HEK293 (cell line): ENCODE data around the gene PRRT1B.

Experiments
- CTCF ChIA-PET: fragments of 350-600 bp; formaldehyde crosslinking; extraction: SDS; loops from one replicate; lab custom pipeline; 2021; ENCODE audit warnings: antibody characterized with exemption; lab: Yijun Ruan, JAX
- POLR2A ChIA-PET: fragments of 300-600 bp; formaldehyde crosslinking; extraction: SDS; loops from one replicate; lab custom pipeline; 2020; ENCODE audit warnings: antibody characterized with exemption, inconsistent platforms; lab: Yijun Ruan, JAX
- H3K27ac ChIP-seq: fragments of 200-500 bp; sonication (Bioruptor generic); 2 replicates; pipeline ENCODE4 v1.5.1; 2014; ENCODE audit warnings: low read depth, low read length, control low read depth, inconsistent platforms; ENCODE audit errors: extremely low read depth
- H3K36me3 ChIP-seq, 2 experiments: fragments of 200-500 bp in 1 of 2; sonication (Bioruptor generic) in 1 of 2; 1 replicate in 1 of 2; 2 replicates in 1 of 2; pipeline ENCODE4 v1.5.1; 2014 to 2017; ENCODE audit warnings: inconsistent platforms in 2 of 2, low read length in 2 of 2; ENCODE audit not compliant: control insufficient read depth in 2 of 2, insufficient read depth in 1 of 2
- H3K4me1 ChIP-seq: fragments of 200-500 bp; sonication (Bioruptor generic); 2 replicates; pipeline ENCODE4 v1.5.1; 2014; ENCODE audit warnings: mild to moderate bottlenecking, low read length, inconsistent platforms; ENCODE audit not compliant: control insufficient read depth, insufficient read depth
- H3K4me3 ChIP-seq: 2 replicates; pipeline ENCODE4 v1.5.1; 2011; ENCODE audit warnings: low read depth, mild to moderate bottlenecking, control low read depth, low read length, moderate library complexity
- H3K9me3 ChIP-seq: fragments of 200-500 bp; sonication (Bioruptor generic); 2 replicates; pipeline ENCODE4 v1.5.1; 2014; ENCODE audit warnings: low read depth, low read length, inconsistent platforms; ENCODE audit not compliant: control insufficient read depth, insufficient read depth
- BCL11A ChIP-seq: fragments of 450-650 bp; formaldehyde crosslinking; IDR thresholded peaks from 2 replicates; pipeline ENCODE4 v1.5.1; 2016; ENCODE audit warnings: low read depth, missing biosample characterization, missing genetic modification characterization
- GLI2 ChIP-seq: fragments of 450-650 bp; formaldehyde crosslinking; IDR thresholded peaks from 2 replicates; pipeline ENCODE4; 2017; ENCODE audit warnings: missing biosample characterization, missing genetic modification characterization, low read depth, borderline replicate concordance
- GLIS1 ChIP-seq: fragments of 450-650 bp; formaldehyde crosslinking; IDR thresholded peaks from 2 replicates; pipeline ENCODE4 v1.5.1; 2016; ENCODE audit warnings: missing biosample characterization, missing genetic modification characterization
- HIC1 ChIP-seq: fragments of 450-650 bp; formaldehyde crosslinking; IDR thresholded peaks from 2 replicates; pipeline ENCODE4 v1.5.1; 2016; ENCODE audit warnings: missing biosample characterization, missing genetic modification characterization
- HOXD13 ChIP-seq: sonication (generic); formaldehyde crosslinking; IDR thresholded peaks from 2 replicates; pipeline ENCODE4 v1.8.0; 2022; ENCODE audit warnings: missing genetic modification reagents, borderline replicate concordance
- KLF7 ChIP-seq: fragments of 450-650 bp; formaldehyde crosslinking; IDR thresholded peaks from 2 replicates; pipeline ENCODE4 v1.5.1; 2016; ENCODE audit warnings: missing biosample characterization, missing genetic modification characterization, borderline replicate concordance
- PRDM1 ChIP-seq: fragments of 450-650 bp; formaldehyde crosslinking; IDR thresholded peaks from 2 replicates; pipeline ENCODE4; 2016; ENCODE audit warnings: missing biosample characterization, missing genetic modification characterization
- ZBTB7A ChIP-seq: fragments of 450-650 bp; formaldehyde crosslinking; IDR thresholded peaks from 2 replicates; pipeline ENCODE4 v1.5.1; 2016; ENCODE audit warnings: low read depth, missing biosample characterization, missing genetic modification characterization
- ZFP37 ChIP-seq: fragments of 450-650 bp; formaldehyde crosslinking; IDR thresholded peaks from 2 replicates; pipeline ENCODE4 v1.5.1; 2016; ENCODE audit warnings: missing biosample characterization, missing genetic modification characterization
- ZNF16 ChIP-seq: fragments of 450-650 bp; formaldehyde crosslinking; IDR thresholded peaks from 2 replicates; pipeline ENCODE4 v1.5.1; 2016; ENCODE audit warnings: low read depth, missing biosample characterization, missing genetic modification characterization
- ZNF174 ChIP-seq: fragments of 450-650 bp; formaldehyde crosslinking; IDR thresholded peaks from 2 replicates; pipeline ENCODE4 v1.5.0; 2017; ENCODE audit warnings: missing biosample characterization, mild to moderate bottlenecking, missing genetic modification characterization
- ZNF2 ChIP-seq: fragments of 450-650 bp; formaldehyde crosslinking; IDR thresholded peaks from 2 replicates; pipeline ENCODE4 v1.5.1; 2016; ENCODE audit warnings: missing biosample characterization, missing genetic modification characterization
- ZNF24 ChIP-seq: fragments of 450-650 bp; formaldehyde crosslinking; IDR thresholded peaks from 2 replicates; pipeline ENCODE4 v1.5.1; 2016; ENCODE audit warnings: missing biosample characterization, missing genetic modification characterization
- ZNF302 ChIP-seq: fragments of 450-650 bp; formaldehyde crosslinking; IDR thresholded peaks from 2 replicates; pipeline ENCODE4 v1.5.1; 2016; ENCODE audit warnings: missing biosample characterization, missing genetic modification characterization, low read depth
- ZNF423 ChIP-seq: fragments of 450-650 bp; formaldehyde crosslinking; IDR thresholded peaks from 2 replicates; pipeline ENCODE4 v1.5.1; 2016; ENCODE audit warnings: missing biosample characterization, missing genetic modification characterization
- ZNF473 ChIP-seq: fragments of 450-650 bp; formaldehyde crosslinking; IDR thresholded peaks from 2 replicates; pipeline ENCODE4 v1.5.1; 2017; ENCODE audit warnings: missing biosample characterization, missing genetic modification characterization
- ZNF555 ChIP-seq: fragments of 450-650 bp; formaldehyde crosslinking; conservative IDR thresholded peaks from 2 replicates; pipeline ENCODE4 v1.5.1; 2017; ENCODE audit warnings: missing biosample characterization, mild to moderate bottlenecking, missing genetic modification characterization, inconsistent platforms
- ZNF560 ChIP-seq: fragments of 450-650 bp; formaldehyde crosslinking; IDR thresholded peaks from 2 replicates; pipeline ENCODE4 v1.5.1; 2017; ENCODE audit warnings: missing biosample characterization, missing genetic modification characterization, borderline replicate concordance
- ZNF580 ChIP-seq: fragments of 450-650 bp; formaldehyde crosslinking; IDR thresholded peaks from 2 replicates; pipeline ENCODE4 v1.5.1; 2016; ENCODE audit warnings: missing biosample characterization, missing genetic modification characterization
- ZNF600 ChIP-seq: fragments of 450-650 bp; formaldehyde crosslinking; IDR thresholded peaks from 2 replicates; pipeline ENCODE4 v1.5.1; 2016; ENCODE audit warnings: missing biosample characterization, missing genetic modification characterization
- ZNF610 ChIP-seq: fragments of 450-650 bp; formaldehyde crosslinking; IDR thresholded peaks from 2 replicates; pipeline ENCODE4 v1.5.1; 2016; ENCODE audit warnings: missing biosample characterization, missing genetic modification characterization, borderline replicate concordance
- ZNF621 ChIP-seq: fragments of 450-650 bp; formaldehyde crosslinking; IDR thresholded peaks from 2 replicates; pipeline ENCODE4 v1.5.1; 2017; ENCODE audit warnings: missing biosample characterization, missing genetic modification characterization
- ZNF623 ChIP-seq: fragments of 450-650 bp; formaldehyde crosslinking; IDR thresholded peaks from 2 replicates; pipeline ENCODE4 v1.5.1; 2016; ENCODE audit warnings: missing biosample characterization, missing genetic modification characterization
- ZNF670 ChIP-seq: fragments of 450-650 bp; formaldehyde crosslinking; IDR thresholded peaks from 2 replicates; pipeline ENCODE4 v1.5.1; 2016; ENCODE audit warnings: missing biosample characterization, missing genetic modification characterization, low read depth
- ZNF692 ChIP-seq: fragments of 450-650 bp; formaldehyde crosslinking; IDR thresholded peaks from 2 replicates; pipeline ENCODE4 v1.5.1; 2016; ENCODE audit warnings: missing biosample characterization, missing genetic modification characterization
- ZNF792 ChIP-seq: fragments of 450-650 bp; formaldehyde crosslinking; IDR thresholded peaks from 2 replicates; pipeline ENCODE4 v1.5.1; 2016; ENCODE audit warnings: missing biosample characterization, missing genetic modification characterization
- ZNF837 ChIP-seq: fragments of 450-650 bp; formaldehyde crosslinking; IDR thresholded peaks from 2 replicates; pipeline ENCODE4 v1.5.1; 2016; ENCODE audit warnings: missing biosample characterization, missing genetic modification characterization
- ZSCAN23 ChIP-seq: fragments of 450-650 bp; formaldehyde crosslinking; IDR thresholded peaks from 2 replicates; pipeline ENCODE4 v1.5.1; 2016; ENCODE audit warnings: missing biosample characterization, missing genetic modification characterization
- ZSCAN30 ChIP-seq: fragments of 450-650 bp; IDR thresholded peaks from 2 replicates; pipeline ENCODE4 v1.5.1; 2018; ENCODE audit warnings: missing biosample characterization, mild to moderate bottlenecking, missing genetic modification characterization, moderate library complexity
- TF ChIP-seq, protein P1 (sequence below): fragments of 450-650 bp; formaldehyde crosslinking; IDR thresholded peaks from 2 replicates; pipeline ENCODE4 v1.5.1; 2016; ENCODE audit warnings: missing biosample characterization, missing genetic modification characterization
- TF ChIP-seq, protein P2 (sequence below): fragments of 450-650 bp; formaldehyde crosslinking; IDR thresholded peaks from 2 replicates; pipeline ENCODE4 v1.5.1; 2016; ENCODE audit warnings: missing biosample characterization, missing genetic modification characterization, low read depth

Gene PRRT1B

GRCh38 chr9:131584858-131585257, 39.5 kb downstream of the PRRT1B start:
- Histone ChIP-seq H3K36me3 (peaks cover 0 to 71% of the 10 kb centered on the region in 2 experiments; a peak in 2 of 3 replicates), H3K4me3 (no peak overlapping the region), H3K9me3 (no peaks in the 10 kb centered on the region), H3K4me1 (no peaks in the 10 kb centered on the region), H3K27ac (no peak overlapping the region)
- CTCF ChIA-PET: interaction anchor here (1.2 to 2.1 kb wide), 2 partner anchors 9 to 156 kb away, joined by 3 to 7 read pairs; no protein-coding TSS in a partner anchor
- TF ChIP-seq GLIS1 (tag by site-specific recombination) (no peak), ZNF560 (tag by site-specific recombination) (no peak), ZSCAN23 (tag by site-specific recombination) (no peak), GLI2 (no peak), ZNF16 (no peak), ZNF302 (no peak), ZNF24 (tag by site-specific recombination) (no peak), ZSCAN30 (tag by site-specific recombination) (no peak), ZNF555 (tag by site-specific recombination) (no peak), ZNF692 (tag by site-specific recombination) (no peak), ZNF2 (no peak), ZFP37 (no peak), ZNF623 (no peak)
- TF ChIP-seq, protein P1, sequence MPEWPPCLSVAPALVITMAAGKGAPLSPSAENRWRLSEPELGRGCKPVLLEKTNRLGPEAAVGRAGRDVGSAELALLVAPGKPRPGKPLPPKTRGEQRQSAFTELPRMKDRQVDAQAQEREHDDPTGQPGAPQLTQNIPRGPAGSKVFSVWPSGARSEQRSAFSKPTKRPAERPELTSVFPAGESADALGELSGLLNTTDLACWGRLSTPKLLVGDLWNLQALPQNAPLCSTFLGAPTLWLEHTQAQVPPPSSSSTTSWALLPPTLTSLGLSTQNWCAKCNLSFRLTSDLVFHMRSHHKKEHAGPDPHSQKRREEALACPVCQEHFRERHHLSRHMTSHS: no peak
- POLR2A ChIA-PET: no interaction called here

DNA sequence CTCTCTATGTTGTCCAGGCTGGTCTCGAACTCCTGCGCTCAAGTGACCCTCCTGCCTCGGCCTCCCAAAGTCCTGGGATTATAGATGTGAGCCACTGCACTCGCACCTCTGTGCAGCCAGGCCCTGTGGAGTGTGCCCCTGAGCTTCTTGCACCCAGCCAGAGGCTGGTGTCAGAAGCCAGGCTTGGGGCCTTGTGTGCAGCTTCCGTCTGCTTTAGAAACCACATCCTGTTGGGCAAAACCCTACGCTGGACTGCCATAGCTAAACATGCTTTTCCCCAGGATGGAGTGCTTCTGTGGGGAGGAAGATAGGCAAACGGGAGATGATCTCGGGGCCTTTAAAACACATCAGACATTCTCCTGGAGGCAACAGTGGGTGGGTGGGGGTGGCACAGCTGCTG, 40.1 kb downstream of the PRRT1B start:
- H3K27ac ChIP-seq: no peak overlapping the region
- H3K4me3 ChIP-seq: no peak overlapping the region
- H3K9me3 ChIP-seq: no peaks in the 10 kb centered on the region
- POLR2A ChIA-PET: no interaction called here
- CTCF ChIA-PET: interaction anchor here (1.2 to 2.1 kb wide), 2 partner anchors 9 to 155 kb away, joined by 3 to 7 read pairs; no protein-coding TSS in a partner anchor
- no peaks in the 10 kb centered on the region for H3K4me1 ChIP-seq
- TF ChIP-seq ZNF16 (no peak), ZNF473 (no peak), PRDM1 (no peak), ZNF621 (tag by site-specific recombination) (no peak), HOXD13 (CRISPR knock-in tag) (no peak), KLF7 (no peak), BCL11A (tag by site-specific recombination) (no peak), ZNF610 (no peak), ZNF174 (tag by site-specific recombination) (no peak), ZNF580 (no peak), ZNF600 (no peak), ZNF670 (tag by site-specific recombination) (no peak), HIC1 (tag by site-specific recombination) (no peak), ZNF423 (tag by site-specific recombination) (no peak), ZNF555 (tag by site-specific recombination) (no peak), ZBTB7A (tag by site-specific recombination) (no peak), ZNF837 (tag by site-specific recombination) (no peak), ZNF792 (tag by site-specific recombination) (no peak)
- TF ChIP-seq, protein P2, sequence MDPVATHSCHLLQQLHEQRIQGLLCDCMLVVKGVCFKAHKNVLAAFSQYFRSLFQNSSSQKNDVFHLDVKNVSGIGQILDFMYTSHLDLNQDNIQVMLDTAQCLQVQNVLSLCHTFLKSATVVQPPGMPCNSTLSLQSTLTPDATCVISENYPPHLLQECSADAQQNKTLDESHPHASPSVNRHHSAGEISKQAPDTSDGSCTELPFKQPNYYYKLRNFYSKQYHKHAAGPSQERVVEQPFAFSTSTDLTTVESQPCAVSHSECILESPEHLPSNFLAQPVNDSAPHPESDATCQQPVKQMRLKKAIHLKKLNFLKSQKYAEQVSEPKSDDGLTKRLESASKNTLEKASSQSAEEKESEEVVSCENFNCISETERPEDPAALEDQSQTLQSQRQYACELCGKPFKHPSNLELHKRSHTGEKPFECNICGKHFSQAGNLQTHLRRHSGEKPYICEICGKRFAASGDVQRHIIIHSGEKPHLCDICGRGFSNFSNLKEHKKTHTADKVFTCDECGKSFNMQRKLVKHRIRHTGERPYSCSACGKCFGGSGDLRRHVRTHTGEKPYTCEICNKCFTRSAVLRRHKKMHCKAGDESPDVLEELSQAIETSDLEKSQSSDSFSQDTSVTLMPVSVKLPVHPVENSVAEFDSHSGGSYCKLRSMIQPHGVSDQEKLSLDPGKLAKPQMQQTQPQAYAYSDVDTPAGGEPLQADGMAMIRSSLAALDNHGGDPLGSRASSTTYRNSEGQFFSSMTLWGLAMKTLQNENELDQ (tag by site-specific recombination): no peak
- H3K36me3 ChIP-seq: peaks cover 0 to 67% of the 10 kb centered on the region in 2 experiments; a peak in 2 of 3 replicates
